Prostate gland (tissue), 2 donors: ENCODE results near the gene EIF2S2.

Experiments
- POLR2A ChIP-seq: fragments of 450-650 bp; IDR thresholded peaks from one replicate; pipeline ENCODE4 v1.6.1; 2016; ENCODE audit warnings: antibody characterized with exemption, mild to moderate bottlenecking
- POLR2AphosphoS5 ChIP-seq: sonication (generic); formaldehyde crosslinking; IDR thresholded peaks from one replicate; pipeline ENCODE4 v1.6.1; 2017; ENCODE audit warnings: antibody characterized with exemption
- TF ChIP-seq, protein P1 (sequence below), 4 experiments: fragments of 200-600 bp in 2 of 4; fragments of 450-650 bp in 2 of 4; sonication (generic) in 2 of 4; IDR thresholded peaks; 1 replicate in 3 of 4; 2 replicates in 1 of 4; pipeline ENCODE4 v1.5.1; 2016 to 2019; ENCODE audit warnings: antibody characterized with exemption in 4 of 4, mild to moderate bottlenecking in 2 of 4, moderate library complexity in 2 of 4

DNA sequence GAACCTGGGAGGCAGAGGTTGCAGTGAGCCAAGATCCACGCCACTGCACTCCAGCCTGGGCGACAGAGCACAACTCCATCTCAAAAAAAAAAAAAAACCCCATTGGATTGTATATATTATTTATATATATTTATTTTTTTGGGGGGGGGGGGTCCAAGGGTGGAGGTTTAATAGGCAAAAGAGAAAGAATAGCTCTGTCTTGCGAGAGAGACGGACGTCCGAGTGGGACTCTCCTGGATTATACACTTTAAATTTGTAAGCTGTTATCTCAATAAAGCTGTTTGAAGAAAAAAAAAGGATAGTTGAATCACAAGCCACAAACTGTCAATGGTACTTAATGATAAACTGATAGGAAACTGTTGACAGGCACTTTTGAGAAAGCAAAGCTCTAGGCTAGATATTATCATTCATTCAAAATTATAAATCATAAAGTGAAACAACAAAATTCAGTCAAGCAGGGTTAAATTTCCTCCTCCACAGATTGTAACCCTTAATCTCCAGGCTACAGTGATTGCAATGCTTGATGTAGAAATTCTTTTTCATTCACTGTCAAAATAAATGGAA, 20.3 kb downstream of the EIF2S2 start:
- TF ChIP-seq, protein P1, sequence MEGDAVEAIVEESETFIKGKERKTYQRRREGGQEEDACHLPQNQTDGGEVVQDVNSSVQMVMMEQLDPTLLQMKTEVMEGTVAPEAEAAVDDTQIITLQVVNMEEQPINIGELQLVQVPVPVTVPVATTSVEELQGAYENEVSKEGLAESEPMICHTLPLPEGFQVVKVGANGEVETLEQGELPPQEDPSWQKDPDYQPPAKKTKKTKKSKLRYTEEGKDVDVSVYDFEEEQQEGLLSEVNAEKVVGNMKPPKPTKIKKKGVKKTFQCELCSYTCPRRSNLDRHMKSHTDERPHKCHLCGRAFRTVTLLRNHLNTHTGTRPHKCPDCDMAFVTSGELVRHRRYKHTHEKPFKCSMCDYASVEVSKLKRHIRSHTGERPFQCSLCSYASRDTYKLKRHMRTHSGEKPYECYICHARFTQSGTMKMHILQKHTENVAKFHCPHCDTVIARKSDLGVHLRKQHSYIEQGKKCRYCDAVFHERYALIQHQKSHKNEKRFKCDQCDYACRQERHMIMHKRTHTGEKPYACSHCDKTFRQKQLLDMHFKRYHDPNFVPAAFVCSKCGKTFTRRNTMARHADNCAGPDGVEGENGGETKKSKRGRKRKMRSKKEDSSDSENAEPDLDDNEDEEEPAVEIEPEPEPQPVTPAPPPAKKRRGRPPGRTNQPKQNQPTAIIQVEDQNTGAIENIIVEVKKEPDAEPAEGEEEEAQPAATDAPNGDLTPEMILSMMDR (IDR thresholded peaks at IDR 0.05) = no peak
- TF ChIP-seq POLR2A (no peak), POLR2AphosphoS5 (no peak)
